HG03342 (cell line): ENCODE measurements around the gene SCRG1.
A peak's percentile ranks its signal among the peaks of the same experiment; 100 is the strongest.

Experiments used
- ATAC-seq: cut with Tn5 transposase; IDR thresholded peaks from one replicate; pipeline ENCODE4 v1.9.1; 2021; ENCODE audit warnings: mild to moderate bottlenecking, moderate library complexity; ENCODE audit not compliant: unreplicated experiment

The SCRG1 gene

DNA sequence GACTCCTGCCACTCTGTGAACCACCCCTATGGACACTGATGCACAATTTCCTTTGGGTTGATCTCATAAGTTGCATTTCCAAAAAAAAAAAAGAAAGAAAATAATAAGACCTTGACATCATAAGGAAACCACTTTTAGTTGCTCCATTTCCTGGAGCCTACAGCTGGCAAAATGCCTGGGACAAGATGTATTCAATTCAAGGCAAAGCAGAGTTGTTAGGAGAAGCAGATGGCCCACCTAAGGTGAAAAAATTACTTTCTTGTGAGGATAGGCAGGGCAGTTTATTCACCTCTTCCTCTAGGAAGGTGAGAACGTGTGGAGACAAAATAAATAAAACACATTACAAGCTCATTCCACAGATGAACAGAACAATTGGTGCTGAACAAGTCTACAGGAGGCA lies 14.1 kb upstream of the SCRG1 start:
- no peak for ATAC-seq

DNA sequence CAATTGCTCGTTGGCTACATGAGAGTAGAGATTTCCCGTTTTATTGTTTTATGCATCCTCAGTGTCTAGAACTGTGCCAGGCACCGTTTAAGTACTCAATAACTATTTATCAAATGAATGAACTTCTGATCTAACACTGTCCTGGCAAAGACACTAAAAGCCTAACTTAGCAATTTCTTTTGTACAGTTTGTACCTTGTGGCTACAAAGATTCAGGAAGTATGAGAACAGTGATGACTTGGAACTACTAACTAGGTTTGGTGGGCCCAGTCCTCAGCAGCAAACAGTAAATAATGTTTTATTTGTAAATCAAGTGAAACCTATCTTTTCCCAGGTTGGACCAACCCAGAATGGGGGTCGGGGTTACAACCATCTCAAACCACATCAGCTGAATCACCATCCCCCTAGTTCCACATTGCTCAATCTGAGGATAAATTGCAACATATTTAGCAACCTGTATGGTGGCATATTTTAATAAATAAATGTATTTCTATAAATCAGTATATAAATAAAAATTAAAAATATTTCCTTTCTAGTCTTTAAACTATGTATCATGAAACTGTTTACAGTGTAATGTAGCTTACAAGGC lies 12.3 kb upstream of the SCRG1 start:
- no peak for ATAC-seq

DNA sequence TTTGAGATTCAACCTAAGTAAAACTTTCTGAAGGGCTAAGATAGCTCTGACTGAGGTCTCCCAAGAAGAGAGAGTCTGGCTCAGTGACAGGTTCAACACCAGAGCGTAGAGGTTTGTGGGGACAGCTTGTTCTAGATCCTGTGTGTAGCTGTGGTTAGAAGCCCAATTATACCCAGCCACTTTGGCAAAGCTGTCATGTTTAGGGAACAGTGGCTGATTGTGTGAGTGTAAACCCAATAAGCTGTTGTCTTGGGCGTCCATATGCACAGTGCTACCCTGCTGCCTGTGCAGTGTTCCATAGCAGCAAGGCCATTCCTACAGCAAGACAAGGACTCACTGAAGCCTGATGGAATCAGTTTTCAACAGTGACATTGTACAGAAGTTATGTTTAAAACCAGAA lies 11.2 kb upstream of the SCRG1 start:
- no peak for ATAC-seq

DNA sequence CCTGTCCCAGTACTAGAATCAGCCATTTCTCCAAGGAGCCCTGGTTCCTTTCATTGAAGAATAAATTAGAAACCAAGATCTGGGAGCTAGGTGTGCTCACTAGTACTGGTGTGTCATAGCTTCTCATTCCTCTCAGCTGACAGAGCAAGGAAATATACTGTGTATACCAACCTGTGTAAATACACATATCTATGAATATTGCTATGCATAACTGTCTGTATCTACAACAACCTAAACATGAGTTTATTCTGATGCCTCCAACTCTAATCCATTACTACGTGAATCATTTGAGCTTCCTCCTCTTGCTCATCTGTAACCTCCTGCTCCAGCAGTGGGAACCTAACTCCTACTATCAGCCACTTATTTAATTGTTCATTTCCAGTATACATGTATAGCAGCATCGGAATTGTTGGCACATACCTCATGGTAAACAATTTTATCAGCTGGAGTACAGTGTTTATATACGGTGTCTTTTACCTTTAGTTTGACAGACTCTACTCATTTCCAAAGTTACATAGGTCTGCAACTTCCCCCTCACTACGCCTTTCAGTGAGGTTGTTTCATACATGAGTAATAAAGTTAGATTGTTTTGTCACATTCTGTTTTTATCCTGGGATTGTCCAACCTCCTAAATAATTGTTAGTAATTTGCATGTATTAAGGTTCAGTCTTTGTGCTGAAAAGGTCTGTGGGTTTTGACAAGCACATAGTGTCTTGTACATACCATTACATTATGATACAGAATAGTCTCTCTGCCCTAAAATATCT lies 7.1 kb upstream of the SCRG1 start:
- ATAC-seq: peak; percentile 57

DNA sequence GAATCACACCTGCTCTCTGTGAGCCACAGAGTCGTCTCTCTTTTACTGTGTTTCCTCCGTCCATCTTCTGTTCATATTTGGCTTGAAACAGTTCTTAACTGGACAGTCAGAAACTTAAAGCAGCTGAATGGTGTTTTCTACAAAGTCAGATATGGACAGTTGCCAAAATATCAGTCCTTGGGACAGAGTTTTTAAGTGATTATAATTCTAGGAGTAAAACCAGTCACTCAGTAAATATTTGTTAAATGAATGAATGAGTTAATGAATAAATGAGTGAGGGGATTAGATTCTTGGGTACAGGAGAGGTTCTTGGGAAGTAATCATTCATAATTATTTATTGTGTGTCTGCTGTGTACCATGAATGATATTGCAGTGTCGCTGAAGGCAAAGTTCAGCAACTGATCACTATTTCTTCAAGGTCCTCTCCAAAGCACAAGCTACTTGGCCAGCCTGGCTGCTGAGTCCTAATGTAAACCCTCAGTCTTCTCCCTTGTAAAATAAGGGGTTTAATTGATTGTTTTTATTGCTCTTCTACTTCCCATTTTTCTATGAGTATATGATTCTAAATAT lies 5.5 kb upstream of the SCRG1 start:
- no peak for ATAC-seq

DNA sequence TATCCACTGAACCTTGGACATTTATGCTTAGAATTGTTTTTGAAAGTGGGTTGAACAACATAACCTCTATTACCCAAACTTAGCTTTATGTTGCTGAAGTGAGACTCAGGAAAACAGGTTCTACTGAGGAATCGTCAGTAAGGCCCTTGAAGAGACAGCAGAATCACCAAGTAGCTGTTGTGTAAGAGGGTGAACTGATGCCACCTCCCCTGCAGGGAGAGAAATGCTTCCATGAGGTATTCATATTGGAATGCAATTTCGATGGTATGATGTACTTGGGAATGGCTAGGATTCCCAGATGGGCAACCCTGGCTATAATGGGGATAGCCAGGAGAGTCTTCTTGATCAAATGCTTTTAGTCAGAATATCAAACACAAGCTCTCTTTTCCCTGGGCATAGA lies 4.1 kb upstream of the SCRG1 start:
- ATAC-seq: no peak

DNA sequence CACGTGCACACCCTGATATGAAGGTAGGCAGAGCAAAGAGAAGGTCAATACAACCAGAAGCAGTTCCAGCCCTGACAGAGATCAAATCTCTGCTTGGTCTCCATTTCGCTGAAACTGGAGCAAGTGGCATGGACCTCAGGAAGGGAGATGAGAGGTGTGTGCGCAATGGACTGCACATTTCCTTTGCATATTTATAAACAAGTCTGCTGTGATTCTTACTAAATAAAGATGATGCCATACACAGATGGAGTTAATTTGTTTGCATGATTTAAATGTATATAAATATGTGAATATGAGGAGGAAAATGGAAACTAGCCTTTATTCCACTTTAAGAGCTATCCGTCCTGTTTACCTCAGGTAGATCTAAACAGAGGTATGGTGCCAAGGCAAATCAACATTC lies 2.1 kb upstream of the SCRG1 start:
- no peak for ATAC-seq

DNA sequence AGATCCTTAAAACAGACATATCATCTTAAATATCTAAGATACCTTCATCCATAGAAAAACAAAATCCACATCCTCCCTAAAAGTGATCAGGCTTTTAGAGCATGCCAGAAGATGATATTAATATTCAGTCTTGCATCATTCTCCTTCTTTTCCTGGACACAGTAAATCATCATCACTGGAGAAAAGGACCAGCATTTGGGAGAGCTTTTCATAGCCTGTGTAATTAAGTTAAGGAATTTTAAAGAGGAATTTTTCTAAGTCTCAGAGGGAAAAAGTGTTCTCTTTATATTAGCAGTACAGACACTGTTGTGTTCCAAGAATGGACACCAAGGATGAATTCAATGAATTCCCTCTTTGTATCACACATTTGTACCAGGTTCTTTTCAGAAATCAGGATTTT lies 696 bp downstream of the SCRG1 start:
- no peak for ATAC-seq

DNA sequence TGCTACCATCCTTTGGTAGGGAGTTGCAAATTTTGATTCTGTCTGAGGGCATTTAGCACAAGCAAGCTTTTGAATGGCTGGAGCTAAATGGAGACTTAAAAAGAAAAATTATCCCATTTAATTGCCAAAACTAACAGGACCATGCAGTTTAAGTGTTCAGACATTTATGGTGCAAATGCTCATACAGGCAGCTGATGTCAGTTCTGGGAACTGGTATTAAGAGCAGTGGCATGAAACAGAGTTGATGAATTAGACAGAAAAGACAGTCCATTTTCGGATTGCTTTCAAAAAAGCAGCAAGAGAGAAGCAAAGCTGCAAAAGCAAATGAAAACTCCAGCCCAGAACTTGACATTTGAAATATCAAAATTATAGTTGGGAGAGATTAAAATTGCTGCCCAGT lies 1.3 kb downstream of the SCRG1 start:
- ATAC-seq: no peak

DNA sequence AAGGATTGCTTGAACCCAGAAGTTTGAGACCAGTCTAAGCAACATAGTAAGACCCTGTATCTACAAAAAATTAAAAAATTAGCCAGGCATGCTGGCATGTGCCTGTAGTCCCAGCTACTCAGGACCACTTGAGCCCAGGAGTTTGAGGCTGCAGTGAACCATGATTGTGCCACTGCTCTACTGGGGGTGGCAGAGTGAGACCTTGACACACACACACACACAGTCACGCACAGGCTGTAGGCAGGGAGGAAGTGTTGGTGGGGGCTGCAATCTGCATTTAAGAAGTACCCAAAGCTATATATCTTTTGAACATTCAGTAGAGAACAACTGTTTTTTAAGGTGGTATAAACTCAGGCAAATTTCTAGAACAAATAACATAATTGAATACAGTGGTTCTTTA lies 7.2 kb downstream of the SCRG1 start:
- ATAC-seq: no peak

DNA sequence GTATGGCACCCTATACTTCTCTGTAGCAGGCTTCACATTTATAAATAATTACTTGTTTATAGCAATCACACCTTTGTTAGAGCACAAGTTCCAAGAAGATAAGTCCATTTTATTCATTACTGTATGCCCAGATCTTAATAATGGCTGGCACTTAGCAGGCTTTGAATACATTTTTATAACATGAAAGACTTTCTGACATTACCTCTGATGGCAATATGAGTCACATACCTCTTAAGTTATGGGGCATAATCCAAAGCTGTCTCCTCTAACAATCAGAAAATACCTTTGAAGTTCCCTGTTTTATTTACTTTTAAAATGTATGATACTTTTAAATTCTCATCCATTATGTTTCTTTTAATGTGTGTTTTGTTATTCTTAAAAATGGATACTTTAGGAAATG lies 12.2 kb downstream of the SCRG1 start:
- ATAC-seq: no peak

DNA sequence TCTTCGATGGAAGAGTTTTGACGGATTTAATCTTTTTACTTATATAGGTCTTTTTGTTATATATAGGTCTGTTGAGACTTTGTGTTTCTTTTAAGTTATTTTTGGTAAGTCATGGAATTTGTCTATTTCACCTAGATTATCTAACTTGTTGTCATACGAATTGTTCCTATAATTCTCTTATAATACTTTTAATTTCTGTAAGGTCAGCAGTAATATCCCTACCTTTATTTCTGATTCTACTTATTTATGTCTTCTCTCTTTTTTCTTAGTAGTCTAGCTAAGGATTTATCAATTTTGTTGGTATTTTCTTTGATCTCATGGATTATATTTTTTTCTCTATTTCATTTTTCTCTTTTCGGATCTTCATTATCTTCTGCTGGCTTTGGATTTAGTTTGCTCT lies 16.6 kb downstream of the SCRG1 start:
- no peak for ATAC-seq

DNA sequence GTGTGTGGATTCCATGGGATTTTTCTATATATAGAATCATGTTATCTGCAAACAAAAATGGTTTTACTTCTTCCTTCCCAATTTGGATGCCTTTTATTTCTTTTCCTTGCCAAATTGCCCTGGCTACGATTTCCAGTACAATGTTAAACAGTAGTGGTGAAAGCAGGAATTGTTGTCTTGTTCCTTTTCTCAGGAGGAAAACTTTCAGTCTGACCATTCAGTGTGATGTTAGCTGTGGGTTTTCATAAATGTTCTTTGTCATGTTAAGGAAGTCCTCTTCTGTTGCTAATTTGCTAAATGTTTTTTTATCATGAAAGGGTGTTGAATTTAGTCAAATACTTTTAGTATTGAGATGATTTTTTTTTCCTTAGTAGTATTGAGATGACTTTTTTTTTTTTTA lies 17.3 kb downstream of the SCRG1 start:
- ATAC-seq: no peak

DNA sequence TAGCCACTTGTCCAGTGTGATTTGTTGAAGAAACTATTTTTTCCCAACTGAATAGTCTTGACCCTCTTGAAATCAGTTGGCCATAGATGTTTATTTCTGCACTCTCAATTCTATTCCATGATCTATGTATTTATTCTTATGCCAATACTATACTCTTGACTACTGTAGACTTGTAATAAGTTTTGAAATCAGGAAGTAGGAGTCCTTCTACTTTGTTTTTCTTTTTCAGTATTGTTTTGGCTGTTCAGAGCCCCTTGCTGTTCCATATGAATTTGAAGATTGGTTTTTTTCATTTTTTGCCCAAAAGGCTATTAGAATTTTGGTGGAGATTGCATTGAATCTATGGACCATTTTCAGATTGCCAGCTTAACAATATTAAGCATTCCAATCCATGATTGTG lies 17.9 kb downstream of the SCRG1 start:
- no peak for ATAC-seq

DNA sequence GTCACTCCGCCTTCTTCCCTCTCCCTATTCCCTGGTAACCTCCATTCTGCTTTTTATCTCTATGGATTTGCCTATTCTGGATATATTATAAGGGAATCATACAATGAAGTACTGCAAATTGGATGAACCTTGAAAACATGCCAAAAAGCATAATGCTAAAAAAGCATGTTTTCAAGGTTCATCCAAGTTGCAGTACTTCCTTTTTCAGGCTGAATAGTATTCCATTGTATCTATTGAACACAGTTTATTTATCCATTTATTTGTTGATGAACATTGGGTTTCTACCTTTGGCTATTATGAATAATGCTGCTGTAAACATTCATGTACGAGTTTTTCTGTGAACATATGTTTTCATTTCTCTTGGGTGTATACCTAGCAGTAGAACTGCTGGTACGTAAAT lies 19.0 kb downstream of the SCRG1 start:
- ATAC-seq: no peak

DNA sequence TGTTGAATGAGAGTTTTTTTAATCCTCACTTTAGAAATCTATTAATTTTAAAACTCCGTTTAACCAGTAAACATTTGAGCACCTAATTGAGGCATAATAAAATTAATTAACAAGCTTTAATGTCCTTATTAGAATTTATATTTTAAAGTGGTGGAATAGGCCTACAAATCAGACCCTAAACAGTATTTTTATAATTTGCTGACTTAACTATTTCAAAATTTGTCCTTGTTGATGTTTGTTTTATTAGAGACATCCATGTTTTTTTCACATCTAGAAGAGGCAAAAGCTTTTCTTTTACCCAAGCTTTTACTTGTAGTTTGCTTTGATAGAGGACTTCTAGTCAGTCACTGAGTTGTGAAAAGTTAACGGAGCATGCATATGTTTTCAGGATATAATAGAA lies 24.3 kb downstream of the SCRG1 start:
- no peak for ATAC-seq

DNA sequence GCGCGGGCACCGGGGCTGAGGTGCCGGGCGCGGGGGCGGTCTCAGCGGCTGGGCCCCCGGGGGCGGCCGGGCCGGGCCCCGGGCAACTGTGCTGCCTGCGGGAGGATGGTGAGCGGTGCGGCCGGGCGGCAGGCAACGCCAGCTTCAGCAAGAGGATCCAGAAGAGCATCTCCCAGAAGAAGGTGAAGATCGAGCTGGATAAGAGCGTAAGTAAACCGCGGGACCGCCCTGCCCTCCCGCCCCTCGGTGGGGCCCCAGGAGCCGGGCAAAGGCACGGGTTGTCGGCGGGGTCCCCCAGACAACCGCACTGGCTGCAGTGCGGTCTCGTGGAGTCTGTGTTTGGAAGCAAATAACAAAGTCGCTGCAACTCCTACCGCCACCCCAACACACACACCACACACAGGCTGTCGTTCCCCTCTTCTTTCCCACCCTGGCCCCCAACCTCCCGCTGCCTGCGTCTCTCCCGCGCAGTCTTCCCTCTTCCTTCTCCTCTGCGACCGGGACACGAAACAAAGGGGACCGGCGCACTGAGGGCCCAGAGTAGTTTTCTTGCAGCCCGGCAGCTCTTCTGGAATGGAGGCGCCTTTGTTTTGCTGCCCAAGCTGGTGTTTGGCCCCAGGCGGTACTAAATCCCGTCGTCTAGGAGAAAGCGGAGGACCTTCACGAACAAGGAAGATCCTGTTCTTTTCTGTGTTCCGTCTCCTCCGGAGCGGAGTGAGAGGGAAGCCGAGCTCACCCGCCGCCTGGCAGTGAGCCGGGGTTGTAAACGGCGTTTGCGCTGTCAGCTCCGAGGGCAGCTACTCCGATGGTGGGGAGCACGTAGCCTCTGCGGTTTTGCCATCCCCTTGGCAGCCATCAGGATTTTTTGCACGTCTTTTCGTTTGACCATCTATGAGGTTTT lies 27.4 kb downstream of the SCRG1 start:
- ATAC-seq: peak; percentile 14

DNA sequence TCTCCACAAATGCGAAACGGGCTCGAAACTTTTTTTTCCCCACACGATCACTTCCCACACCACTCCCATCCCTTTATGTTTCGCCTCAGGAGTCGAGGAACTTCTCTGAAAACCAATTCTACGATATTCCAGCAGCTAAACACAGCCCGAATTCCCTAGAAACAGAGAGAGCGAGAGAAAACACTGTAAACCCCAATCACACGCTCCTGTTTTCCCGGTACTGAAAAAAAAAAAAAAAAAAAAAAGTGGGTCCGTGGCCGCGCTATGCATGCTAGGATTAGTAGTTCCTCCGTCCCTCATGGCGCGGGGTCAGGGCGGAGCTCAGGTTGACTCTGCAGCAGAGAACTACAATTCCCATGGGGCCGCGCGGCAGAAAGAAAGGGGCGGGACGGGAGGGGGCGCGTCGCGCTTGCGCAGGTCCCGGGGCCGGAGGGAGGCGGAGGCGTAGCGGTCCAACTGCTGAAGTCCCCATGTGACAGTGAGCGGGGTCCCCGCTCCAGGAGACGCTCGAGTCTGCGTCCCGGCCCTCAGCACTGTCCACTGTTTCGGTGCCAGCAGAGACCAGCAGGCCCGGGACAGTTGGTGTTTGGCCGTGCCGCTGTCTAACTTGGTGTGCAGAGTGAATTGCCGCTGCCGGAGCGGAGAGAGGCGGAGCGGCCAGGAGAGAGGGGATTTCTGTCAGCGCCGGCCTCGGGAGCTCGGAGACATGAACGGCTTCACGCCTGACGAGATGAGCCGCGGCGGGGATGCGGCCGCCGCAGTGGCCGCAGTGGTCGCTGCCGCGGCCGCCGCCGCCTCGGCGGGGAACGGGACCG lies 28.2 kb downstream of the SCRG1 start, which contains the start of gene SAP30:
Gene SAP30 (plus strand): TSS at position 478 of the 815 bp plus-strand sequence. CDS start 229 bp downstream, at position 707.
- peak; percentile 67 for ATAC-seq

DNA sequence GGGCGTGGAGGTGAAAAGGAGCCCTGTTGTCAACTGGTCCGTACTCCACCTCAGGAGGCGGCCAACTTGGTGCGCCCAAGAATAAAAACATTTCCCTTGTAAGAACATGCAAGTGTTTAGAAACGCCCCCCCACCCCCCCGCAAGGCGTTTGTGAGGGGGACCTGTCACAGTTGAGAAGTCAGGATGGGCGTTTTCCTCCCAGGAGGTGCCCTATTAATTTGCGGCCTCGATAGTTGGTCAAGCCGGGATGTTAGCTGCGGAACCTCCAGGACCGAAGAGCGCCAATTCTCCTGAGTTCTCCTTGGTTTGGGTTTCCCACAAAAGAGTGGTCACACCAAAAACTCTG lies 28.8 kb downstream of the SCRG1 start:
- ATAC-seq: peak; percentile 13

DNA sequence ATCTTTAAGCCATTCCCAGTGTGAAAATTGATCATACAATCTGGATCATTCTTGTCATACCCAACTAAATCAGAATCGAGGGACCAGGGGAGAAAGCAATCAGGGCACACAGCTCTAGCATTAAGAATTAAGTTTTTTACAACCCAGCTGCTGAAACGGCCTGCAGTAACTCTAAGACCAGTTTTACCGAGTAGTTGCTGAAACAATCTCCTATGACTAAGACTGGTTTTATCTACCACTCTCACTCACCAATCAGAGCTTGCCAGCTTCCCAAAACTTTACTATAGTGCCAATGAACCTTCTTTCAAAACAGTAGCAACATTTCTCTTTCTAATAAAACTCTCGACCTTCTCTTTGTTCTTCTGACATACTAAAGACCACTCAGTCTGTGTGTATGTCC lies 31.0 kb downstream of the SCRG1 start:
- no peak for ATAC-seq

DNA sequence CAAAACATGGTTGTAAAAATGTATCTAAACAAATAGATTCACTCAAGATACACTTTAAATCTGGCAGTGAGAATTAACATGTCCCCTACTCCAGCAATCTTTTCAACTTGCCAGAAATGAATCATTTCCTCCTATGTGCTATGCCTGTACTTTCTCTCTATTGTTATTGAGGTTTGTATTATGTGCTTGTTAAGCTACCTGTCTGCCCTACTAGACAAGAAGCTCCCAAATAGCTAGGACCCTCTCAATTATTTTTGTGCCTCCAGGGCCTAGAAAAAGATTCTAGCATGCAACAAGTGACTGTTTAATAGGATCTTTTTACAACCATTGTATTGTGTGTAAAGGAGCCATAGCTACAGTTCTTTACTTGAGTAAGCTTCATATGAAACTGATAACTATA lies 31.6 kb downstream of the SCRG1 start:
- ATAC-seq: peak; percentile 14
